Measurements from ENCODE around the gene KLHL18. TPM values are rescaled to one million over a fixed set of nuclear protein-coding genes. Genes with fewer than 3 reads are reported as not detected.
"Not testable (repeated sequence)": the region's sequence is repeated elsewhere in the genome, so short reads cannot be mapped to it uniquely, and the experiment has no call there.

KLHL18 gene
- total RNA-seq, 1 donor from 2014 or later: 10.1 TPM

- no peak overlapping the region for H3K4me3 ChIP-seq
- no peaks in the 10 kb centered on the region for H3K27me3 ChIP-seq
- no peaks in the 10 kb centered on the region for H3K36me3 ChIP-seq
- no peak for DNase-seq (ENCODE audit: extremely low spot score in 2 of 2)
- intact Hi-C loops (cut with DNase I): no loop called here
- TF ChIP-seq CTCF (IDR thresholded peaks at IDR 0.05): no peak
- no peak for TF ChIP-seq POLR2A (IDR thresholded peaks at IDR 0.05)
- no peak for TF ChIP-seq POLR2AphosphoS5 (IDR thresholded peaks at IDR 0.05; ENCODE audit: insufficient read depth in 1 of 2, low read depth in 1 of 2)
- H3K9me3 ChIP-seq: peaks cover 20% of the 10 kb centered on the region
- no peak overlapping the region for H3K27ac ChIP-seq
- no peaks in the 10 kb centered on the region for H3K4me1 ChIP-seq
Measured at GRCh38 chr3:47356201-47356600, 73.5 kb downstream of the KLHL18 start.

- intact Hi-C loops (cut with DNase I): no loop called here
- no peak overlapping the region for H3K27ac ChIP-seq
- no peaks in the 10 kb centered on the region for H3K27me3 ChIP-seq
- no peaks in the 10 kb centered on the region for H3K36me3 ChIP-seq
- no peak for TF ChIP-seq POLR2AphosphoS5 (IDR thresholded peaks at IDR 0.05; ENCODE audit: insufficient read depth in 1 of 2, low read depth in 1 of 2)
- TF ChIP-seq CTCF (IDR thresholded peaks at IDR 0.05): no peak
- TF ChIP-seq POLR2A (IDR thresholded peaks at IDR 0.05): no peak
- H3K4me1 ChIP-seq: peaks cover 7% of the 10 kb centered on the region
- peaks cover 20% of the 10 kb centered on the region for H3K9me3 ChIP-seq
- H3K4me3 ChIP-seq: no peak overlapping the region
- DNase-seq (ENCODE audit: extremely low spot score in 2 of 2): no peak
Measured at GRCh38 chr3:47359323-47359722, 76.6 kb downstream of the KLHL18 start.

- H3K27ac ChIP-seq; intact Hi-C loops (cut with DNase I); H3K27me3 ChIP-seq; H3K4me1 ChIP-seq; H3K4me3 ChIP-seq; H3K36me3 ChIP-seq; DNase-seq (ENCODE audit: extremely low spot score in 2 of 2): not testable (repeated sequence)
- H3K9me3 ChIP-seq: peaks cover 20% of the 10 kb centered on the region
Measured at GRCh38 chr3:47360110-47360517, 77.4 kb downstream of the KLHL18 start.

GRCh38 chr3:47362701-47363100 is 80.0 kb downstream of the KLHL18 start:
- peaks cover 7% of the 10 kb centered on the region for H3K4me1 ChIP-seq

GRCh38 chr3:47365213-47366153 is 82.7 kb downstream of the KLHL18 start:
- H3K4me3 ChIP-seq: no peak overlapping the region
- DNase-seq (ENCODE audit: extremely low spot score in 2 of 2): no peak
- intact Hi-C loops (cut with DNase I): no loop called here
- H3K36me3 ChIP-seq: no peaks in the 10 kb centered on the region
- no peak overlapping the region for H3K27ac ChIP-seq
- no peak for TF ChIP-seq CTCF (IDR thresholded peaks at IDR 0.05)
- TF ChIP-seq POLR2A (IDR thresholded peaks at IDR 0.05): no peak
- TF ChIP-seq POLR2AphosphoS5 (IDR thresholded peaks at IDR 0.05; ENCODE audit: insufficient read depth in 1 of 2, low read depth in 1 of 2): no peak
- peaks cover 7% of the 10 kb centered on the region for H3K4me1 ChIP-seq
- H3K9me3 ChIP-seq: no peaks in the 10 kb centered on the region
- no peaks in the 10 kb centered on the region for H3K27me3 ChIP-seq

More at GRCh38 chr3:47362701-47363100, 80.0 kb downstream of the KLHL18 start:
- TF ChIP-seq POLR2AphosphoS5 (IDR thresholded peaks at IDR 0.05; ENCODE audit: insufficient read depth in 1 of 2, low read depth in 1 of 2) (no peak), POLR2A (IDR thresholded peaks at IDR 0.05) (no peak), CTCF (IDR thresholded peaks at IDR 0.05) (no peak)
- Histone ChIP-seq H3K27me3 (no peaks in the 10 kb centered on the region), H3K9me3 (peaks cover 20% of the 10 kb centered on the region), H3K27ac (no peak overlapping the region), H3K4me3 (no peak overlapping the region), H3K36me3 (no peaks in the 10 kb centered on the region)
- DNase-seq (ENCODE audit: extremely low spot score in 2 of 2): no peak
- intact Hi-C loops (cut with DNase I): no loop called here

Measured in vagina (tissue), 2 donors.